Memory B cell (primary cell): ENCODE measurements around the gene BICC1.

Source experiments
- ATAC-seq: fragments of 150-1000 bp; cut with Tn5 transposase; 2 replicates; pipeline ENCODE4 v1.10.0; 2021; ENCODE audit warnings: low read depth, mild to moderate bottlenecking, moderate library complexity
- DNase-seq, 2 donors: peaks; one replicate each; pipeline ENCODE4 v3.0.0; 2022; ENCODE audit warnings: low spot score in 2 of 2
- H3K27ac Mint-ChIP-seq: one replicate; pipeline ENCODE4 v1.8.0; 2022; ENCODE audit warnings: mild to moderate bottlenecking, moderate library complexity, mixed read lengths
- H3K27me3 Mint-ChIP-seq: one replicate; pipeline ENCODE4 v1.8.0; 2022; ENCODE audit warnings: mixed read lengths
- H3K36me3 Mint-ChIP-seq: one replicate; pipeline ENCODE4 v1.8.0; 2022; ENCODE audit warnings: mild to moderate bottlenecking, mixed read lengths
- H3K4me1 Mint-ChIP-seq: one replicate; pipeline ENCODE4 v1.8.0; 2022; ENCODE audit warnings: mixed read lengths
- H3K4me3 Mint-ChIP-seq: one replicate; pipeline ENCODE4 v1.8.0; 2022; ENCODE audit warnings: mild to moderate bottlenecking, moderate library complexity, mixed read lengths
- H3K9me3 Mint-ChIP-seq: one replicate; pipeline ENCODE4 v1.8.0; 2022; ENCODE audit warnings: mixed read lengths

Gene BICC1

DNA sequence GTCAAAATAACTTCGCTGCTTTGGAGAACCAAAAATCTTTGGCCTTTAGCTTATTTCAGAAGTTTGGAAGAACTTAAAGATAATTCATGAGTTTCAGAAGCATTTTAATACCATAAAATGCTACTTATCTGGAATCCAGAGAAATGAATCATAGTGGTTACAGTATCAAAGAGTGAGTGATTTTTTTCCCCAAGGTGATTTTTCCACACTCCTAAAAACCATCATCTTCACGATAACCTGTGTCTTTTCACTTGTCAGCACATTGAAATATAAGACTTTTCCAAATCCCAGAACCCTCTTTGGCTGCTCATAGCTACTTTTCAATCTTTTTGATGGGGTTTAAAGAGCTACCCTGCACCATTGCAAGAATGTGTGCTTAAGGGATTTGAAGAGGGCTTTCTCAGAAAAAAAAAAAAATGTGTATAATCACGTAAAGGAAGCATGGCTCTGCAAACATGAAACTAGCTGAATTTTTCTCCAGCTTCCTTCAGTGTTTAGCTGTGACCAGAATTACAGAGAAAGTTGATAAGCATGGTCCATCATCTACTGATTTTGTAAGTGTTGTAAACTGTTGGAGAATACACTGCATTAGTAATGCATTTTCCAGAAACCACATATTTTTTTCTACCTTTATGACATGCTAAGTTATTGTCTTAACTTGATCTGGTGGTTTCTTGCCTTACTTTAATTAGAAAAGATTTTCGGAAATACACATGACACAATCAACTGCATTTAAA, 134.9 kb downstream of the BICC1 start:
- H3K4me3 Mint-ChIP-seq = no peak overlapping the region
- H3K4me1 Mint-ChIP-seq = no peaks in the 10 kb centered on the region
- ATAC-seq = no peak
- no peak overlapping the region for H3K27ac Mint-ChIP-seq
- H3K36me3 Mint-ChIP-seq = no peaks in the 10 kb centered on the region
- no peaks in the 10 kb centered on the region for H3K9me3 Mint-ChIP-seq
- no peaks in the 10 kb centered on the region for H3K27me3 Mint-ChIP-seq
- DNase-seq = no peak

DNA sequence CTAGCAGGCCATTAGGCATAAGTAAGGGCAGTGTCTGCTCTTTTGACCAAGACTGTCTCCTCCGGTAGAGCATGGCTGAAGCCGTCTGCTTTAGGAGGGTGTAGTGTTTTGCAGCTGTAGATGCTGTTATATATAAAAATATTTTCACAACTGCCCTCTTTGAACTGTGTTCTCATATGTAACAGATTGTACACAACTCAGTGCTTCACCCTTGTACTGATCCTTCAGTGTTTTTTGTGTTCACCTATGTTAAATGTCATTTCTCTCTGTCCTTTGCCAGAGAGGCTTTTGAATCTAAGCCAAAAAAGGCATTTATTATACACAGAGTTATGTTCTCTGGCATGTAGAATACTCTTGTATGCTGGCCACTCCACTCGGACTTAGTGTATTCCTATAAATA, 135.5 kb downstream of the BICC1 start:
- Mint-ChIP-seq H3K36me3 (no peaks in the 10 kb centered on the region), H3K27me3 (no peaks in the 10 kb centered on the region)
- no peak for ATAC-seq

DNA sequence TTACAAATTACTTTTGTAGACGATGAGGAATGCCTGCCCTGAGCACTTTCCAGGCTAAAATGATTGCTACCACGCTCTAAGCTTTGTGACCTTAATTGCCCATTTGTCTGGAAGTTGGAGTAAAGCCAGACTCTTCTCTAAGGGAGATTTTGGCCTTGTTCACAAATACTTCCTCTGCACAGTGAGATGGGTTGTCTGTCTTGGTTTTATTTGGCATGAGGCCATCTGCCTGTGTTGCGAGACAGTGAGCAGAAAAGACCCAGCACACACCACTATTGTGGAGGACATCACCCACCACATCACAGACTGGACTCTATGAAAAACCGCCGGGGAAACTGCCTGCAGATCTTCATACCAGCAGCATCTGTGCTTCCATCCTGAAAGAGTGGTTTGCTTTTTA, 138.4 kb downstream of the BICC1 start:
- H3K36me3 Mint-ChIP-seq = no peaks in the 10 kb centered on the region
- no peak overlapping the region for H3K27ac Mint-ChIP-seq
- no peaks in the 10 kb centered on the region for H3K27me3 Mint-ChIP-seq
- H3K9me3 Mint-ChIP-seq = no peaks in the 10 kb centered on the region
- DNase-seq (no peak), ATAC-seq (no peak)
- H3K4me1 Mint-ChIP-seq = no peaks in the 10 kb centered on the region
- no peak overlapping the region for H3K4me3 Mint-ChIP-seq

More for the DNA sequence above, 135.5 kb downstream of the BICC1 start:
- H3K4me1 Mint-ChIP-seq = no peaks in the 10 kb centered on the region
- H3K27ac Mint-ChIP-seq = no peak overlapping the region
- no peak for DNase-seq
- no peak overlapping the region for H3K4me3 Mint-ChIP-seq
- no peaks in the 10 kb centered on the region for H3K9me3 Mint-ChIP-seq

DNA sequence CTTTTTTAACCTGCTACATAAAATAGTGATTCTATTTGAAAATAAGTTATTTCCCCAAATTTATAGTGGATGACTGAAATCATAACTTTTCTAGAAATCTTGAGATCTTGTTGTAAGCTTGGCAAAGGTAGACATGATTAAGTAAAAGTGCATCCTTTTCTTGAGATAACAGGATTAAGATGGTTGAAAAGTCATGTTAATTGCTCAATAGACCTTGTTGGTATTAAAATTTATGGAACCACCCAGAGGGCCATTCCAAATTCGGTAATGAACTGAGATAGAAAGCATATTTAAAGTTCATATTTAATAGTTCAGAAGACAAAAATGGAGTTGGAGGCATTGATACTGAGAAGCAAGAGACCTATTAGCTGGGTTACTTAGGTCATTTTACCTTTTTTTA, 139.1 kb downstream of the BICC1 start:
- Mint-ChIP-seq H3K36me3 (no peaks in the 10 kb centered on the region), H3K27me3 (no peaks in the 10 kb centered on the region), H3K4me1 (no peaks in the 10 kb centered on the region), H3K9me3 (no peaks in the 10 kb centered on the region), H3K27ac (no peak overlapping the region), H3K4me3 (no peak overlapping the region)
- ATAC-seq (no peak), DNase-seq (no peak)

DNA sequence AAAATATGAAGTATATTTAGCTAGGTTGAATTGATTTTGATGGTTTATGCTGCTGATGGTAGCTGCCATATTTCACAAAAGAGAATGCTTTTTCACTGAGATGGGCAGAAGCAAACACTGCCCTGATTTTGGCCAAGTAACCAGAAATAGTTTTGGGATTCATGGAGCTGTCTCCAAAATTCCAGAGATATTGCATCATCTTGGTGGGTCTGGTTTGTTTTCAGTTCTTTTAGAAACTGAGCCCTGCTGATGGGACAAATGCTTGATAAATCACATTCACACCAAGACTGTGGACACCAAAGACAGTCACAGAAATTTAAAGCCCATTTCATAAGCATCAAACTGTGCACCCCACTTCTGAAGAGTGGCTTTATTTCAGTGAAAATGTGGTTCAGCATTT, 140.5 kb downstream of the BICC1 start:
- no peaks in the 10 kb centered on the region for H3K27me3 Mint-ChIP-seq
- DNase-seq = no peak
- no peak for ATAC-seq
- H3K4me3 Mint-ChIP-seq = no peak overlapping the region
- H3K9me3 Mint-ChIP-seq = no peaks in the 10 kb centered on the region
- H3K27ac Mint-ChIP-seq = no peak overlapping the region
- no peaks in the 10 kb centered on the region for H3K4me1 Mint-ChIP-seq
- H3K36me3 Mint-ChIP-seq = no peaks in the 10 kb centered on the region

DNA sequence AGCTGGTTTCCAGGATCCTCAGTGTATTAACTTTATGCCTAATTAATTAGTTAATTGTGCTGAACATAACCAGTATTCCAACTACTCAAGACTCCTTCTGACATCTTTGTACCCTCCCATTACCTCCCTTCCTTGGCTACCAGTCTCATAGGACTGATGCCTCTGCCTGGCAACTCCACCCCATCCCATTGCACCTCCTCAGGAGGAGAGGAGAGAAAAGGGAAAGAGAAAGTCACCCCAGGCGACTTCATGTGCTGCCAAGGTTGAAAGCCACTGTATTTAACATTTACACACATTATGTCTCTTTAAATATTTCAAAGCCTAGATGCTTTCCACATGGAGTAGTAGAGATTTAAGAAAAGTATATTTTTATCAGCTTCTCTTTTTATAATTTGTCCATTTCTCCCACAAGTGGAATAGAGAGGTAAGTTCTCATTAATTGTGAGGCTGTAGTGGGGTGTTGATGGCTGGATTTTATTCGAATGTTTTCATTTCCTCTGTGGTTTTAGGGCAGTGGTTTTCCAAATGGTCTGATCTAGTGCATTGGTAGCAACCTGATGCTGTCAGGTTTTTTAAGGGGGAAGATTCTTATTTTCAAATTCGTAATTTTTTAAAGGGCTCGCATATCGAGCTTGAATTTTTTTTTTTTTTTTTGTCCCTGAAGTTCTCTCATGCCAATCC, 148.0 kb downstream of the BICC1 start:
- Mint-ChIP-seq H3K36me3 (no peaks in the 10 kb centered on the region), H3K4me1 (no peaks in the 10 kb centered on the region), H3K27me3 (no peaks in the 10 kb centered on the region), H3K4me3 (no peak overlapping the region), H3K9me3 (peaks cover 11% of the 10 kb centered on the region), H3K27ac (no peak overlapping the region)
- ATAC-seq = no peak
- DNase-seq = no peak

DNA sequence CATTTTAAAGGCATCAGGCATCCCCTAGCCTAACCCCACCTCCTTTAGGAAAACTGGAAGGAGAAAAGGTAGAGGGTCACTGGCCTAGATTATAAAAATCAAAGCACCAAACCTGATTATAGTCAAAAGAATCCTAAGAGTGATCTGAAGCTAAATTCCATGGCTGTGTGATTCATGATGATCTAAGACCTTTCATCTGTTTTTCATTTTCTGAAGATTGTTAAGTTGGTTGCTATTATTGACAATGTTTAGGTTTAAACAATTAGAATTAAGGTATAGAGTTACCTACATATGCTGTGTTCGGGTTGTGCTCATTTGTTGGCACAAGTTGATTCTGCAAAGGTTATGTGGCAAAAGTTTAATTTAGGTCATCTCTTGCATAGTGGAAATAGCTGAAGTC, 148.7 kb downstream of the BICC1 start:
- no peaks in the 10 kb centered on the region for H3K36me3 Mint-ChIP-seq
- no peaks in the 10 kb centered on the region for H3K4me1 Mint-ChIP-seq
- H3K27me3 Mint-ChIP-seq = no peaks in the 10 kb centered on the region
- H3K27ac Mint-ChIP-seq = no peak overlapping the region
- H3K9me3 Mint-ChIP-seq = peaks cover 11% of the 10 kb centered on the region
- DNase-seq (no peak), ATAC-seq (no peak)
- no peak overlapping the region for H3K4me3 Mint-ChIP-seq

DNA sequence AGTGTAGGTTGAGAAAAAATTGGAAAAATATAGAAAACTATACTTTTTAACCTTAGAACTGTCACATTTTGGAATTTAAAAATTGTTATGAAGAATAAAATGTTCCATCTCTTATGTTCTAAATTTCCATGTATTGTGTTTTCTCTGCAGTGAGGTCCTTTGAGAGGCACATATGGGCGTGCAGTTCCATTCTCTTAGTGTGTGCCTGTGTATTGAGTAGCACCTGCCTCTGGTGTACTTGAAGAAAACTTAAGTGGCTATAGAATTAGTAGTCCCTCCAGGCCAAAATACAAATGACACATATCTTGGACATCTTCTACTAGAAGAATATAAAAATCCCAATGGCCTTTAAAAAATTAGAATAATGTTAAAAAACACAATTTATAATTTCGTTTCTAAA, 149.2 kb downstream of the BICC1 start:
- Mint-ChIP-seq H3K9me3 (peaks cover 11% of the 10 kb centered on the region), H3K36me3 (no peaks in the 10 kb centered on the region), H3K27me3 (no peaks in the 10 kb centered on the region), H3K4me1 (no peaks in the 10 kb centered on the region), H3K27ac (no peak overlapping the region), H3K4me3 (no peak overlapping the region)
- ATAC-seq = no peak
- no peak for DNase-seq

DNA sequence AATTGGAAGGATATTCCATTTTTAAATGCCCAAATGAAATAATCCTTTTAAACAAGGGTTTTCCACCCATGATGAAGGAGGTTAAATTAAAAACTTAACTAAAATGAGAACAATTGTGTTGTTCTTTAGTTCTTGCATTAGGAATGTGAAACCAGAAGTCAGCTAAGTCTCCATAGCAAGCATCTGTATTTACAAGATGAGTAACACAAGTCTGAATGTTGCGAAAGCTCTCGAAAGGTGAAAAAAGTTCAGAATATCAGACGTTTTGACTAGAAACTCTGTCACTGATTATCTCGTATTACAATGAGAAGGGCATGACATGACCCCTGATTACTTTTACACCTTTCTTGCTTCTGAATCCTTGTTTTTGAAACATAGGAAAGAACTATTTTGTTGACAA, 149.6 kb downstream of the BICC1 start:
- Mint-ChIP-seq H3K36me3 (no peaks in the 10 kb centered on the region), H3K4me3 (no peak overlapping the region), H3K4me1 (no peaks in the 10 kb centered on the region), H3K9me3 (peaks cover 11% of the 10 kb centered on the region), H3K27me3 (no peaks in the 10 kb centered on the region), H3K27ac (no peak overlapping the region)
- no peak for ATAC-seq
- DNase-seq = no peak

DNA sequence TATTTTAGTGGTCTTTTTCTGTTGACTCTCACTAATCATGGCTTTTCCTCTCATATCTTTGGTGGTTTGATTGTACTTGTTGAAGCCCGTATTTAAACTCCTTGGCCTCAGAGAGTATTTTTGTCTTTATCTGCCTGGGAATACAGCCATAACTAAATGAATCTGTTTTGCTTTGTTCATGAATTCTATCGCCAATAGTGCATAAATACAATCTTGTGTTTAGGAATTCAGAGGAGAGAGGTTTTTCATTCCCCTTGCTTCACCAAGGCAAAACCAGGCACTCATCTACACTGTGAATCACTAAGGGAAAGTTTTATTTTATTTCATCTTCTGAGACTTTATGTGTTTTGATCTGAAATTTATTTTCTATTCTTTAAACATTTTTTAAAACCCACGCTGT, 152.7 kb downstream of the BICC1 start:
- Mint-ChIP-seq H3K36me3 (no peaks in the 10 kb centered on the region), H3K27me3 (no peaks in the 10 kb centered on the region), H3K9me3 (peaks cover 11% of the 10 kb centered on the region), H3K27ac (no peak overlapping the region), H3K4me3 (no peak overlapping the region), H3K4me1 (no peaks in the 10 kb centered on the region)
- ATAC-seq (no peak), DNase-seq (no peak)

DNA sequence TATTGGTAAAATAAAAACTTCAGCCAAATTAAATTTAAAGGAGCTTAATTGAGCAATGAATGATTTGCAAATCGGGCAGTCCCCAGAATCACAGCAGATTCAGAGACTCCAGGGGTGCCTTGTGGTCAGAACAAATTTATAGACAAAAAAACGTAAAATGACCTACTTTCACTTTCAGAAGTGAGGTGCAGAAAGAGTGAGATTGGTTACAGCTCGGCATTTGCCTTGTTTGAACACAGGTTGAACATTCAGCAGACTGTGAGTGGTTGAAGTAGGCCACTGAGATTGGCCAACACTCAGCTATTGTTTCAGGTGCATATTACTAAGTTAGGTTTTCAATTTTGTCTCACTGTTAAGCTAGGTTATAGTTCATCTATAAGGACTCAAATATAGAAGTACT, 153.4 kb downstream of the BICC1 start:
- ATAC-seq = no peak
- Mint-ChIP-seq H3K27me3 (no peaks in the 10 kb centered on the region), H3K4me1 (no peaks in the 10 kb centered on the region), H3K36me3 (no peaks in the 10 kb centered on the region), H3K4me3 (no peak overlapping the region), H3K9me3 (peaks cover 11% of the 10 kb centered on the region), H3K27ac (no peak overlapping the region)
- DNase-seq = no peak

DNA sequence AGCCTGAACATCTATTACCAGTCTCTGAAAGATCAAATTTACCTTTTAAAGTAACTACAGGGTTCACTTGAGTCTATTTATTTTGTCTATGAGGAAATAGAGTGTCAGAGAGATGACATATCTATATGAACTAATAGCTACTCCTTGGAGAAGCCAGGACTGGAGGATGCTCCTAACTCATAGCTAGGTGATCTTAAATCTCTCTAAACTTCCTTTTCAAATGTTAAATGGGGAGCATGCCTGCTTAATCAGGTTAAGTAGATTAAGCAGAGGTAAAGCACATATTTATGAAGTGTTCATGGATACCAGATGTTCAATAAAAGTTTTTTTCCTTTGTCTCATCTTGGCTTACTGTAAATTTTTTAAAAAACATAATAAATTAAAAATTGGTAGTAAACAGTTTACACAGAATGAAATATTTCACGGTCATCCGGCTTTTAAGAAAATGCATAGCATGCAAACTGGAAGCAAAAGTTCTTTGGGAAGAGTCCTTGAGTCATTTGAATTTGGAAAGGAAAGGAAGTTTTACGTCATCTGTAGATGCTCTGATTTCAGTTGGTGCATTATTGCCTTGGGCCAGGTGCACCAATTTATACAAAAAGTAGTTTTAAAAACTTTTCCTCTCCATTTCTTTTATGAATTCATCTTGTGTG, 155.1 kb downstream of the BICC1 start:
- Mint-ChIP-seq H3K9me3 (peaks cover 11% of the 10 kb centered on the region), H3K27ac (no peak overlapping the region), H3K36me3 (no peaks in the 10 kb centered on the region), H3K4me1 (no peaks in the 10 kb centered on the region), H3K27me3 (no peaks in the 10 kb centered on the region), H3K4me3 (no peak overlapping the region)
- DNase-seq (no peak), ATAC-seq (no peak)

DNA sequence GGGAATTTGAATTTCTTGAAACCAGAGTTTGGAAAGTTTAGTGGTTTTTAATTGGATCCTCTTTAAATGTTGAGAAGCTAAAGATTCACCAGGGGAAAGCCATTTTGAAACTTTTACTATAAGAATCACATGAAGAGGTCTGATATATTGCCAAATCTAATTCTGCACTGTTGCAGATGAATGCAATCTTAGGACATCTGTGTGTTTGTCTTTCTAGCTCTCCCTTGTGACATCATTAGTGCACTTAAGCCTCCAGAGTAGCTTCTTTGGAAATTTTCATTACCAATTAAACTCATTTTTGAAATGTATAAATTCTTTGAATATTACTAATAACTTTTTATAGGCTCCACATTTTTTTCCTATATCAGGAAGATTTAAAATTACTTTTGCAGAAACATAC, 160.2 kb downstream of the BICC1 start:
- H3K9me3 Mint-ChIP-seq = peaks cover 3% of the 10 kb centered on the region
- no peaks in the 10 kb centered on the region for H3K36me3 Mint-ChIP-seq
- no peak overlapping the region for H3K4me3 Mint-ChIP-seq
- ATAC-seq (no peak), DNase-seq (no peak)
- H3K27me3 Mint-ChIP-seq = peaks cover 3% of the 10 kb centered on the region
- H3K4me1 Mint-ChIP-seq = no peaks in the 10 kb centered on the region
- no peak overlapping the region for H3K27ac Mint-ChIP-seq

DNA sequence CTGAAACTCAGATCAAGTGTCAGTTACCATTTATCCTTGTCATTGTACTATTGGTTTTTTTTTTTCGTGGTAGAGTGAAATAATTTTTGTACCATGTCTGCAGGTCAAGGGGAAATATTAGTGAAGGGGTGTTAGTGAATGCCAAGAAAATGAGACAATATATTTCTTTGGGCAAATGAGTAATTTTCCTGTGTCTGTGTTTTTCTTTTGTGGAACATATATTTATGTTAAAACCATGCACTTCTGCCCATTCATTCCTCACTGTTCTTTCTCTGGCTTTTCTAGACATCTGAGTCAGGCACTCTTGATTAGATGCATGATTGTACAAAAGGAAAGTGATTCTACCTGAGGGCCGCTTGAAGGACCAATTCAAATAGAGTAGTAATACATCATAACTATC, 161.6 kb downstream of the BICC1 start:
- no peak overlapping the region for H3K4me3 Mint-ChIP-seq
- no peaks in the 10 kb centered on the region for H3K36me3 Mint-ChIP-seq
- H3K27ac Mint-ChIP-seq = no peak overlapping the region
- peaks cover 3% of the 10 kb centered on the region for H3K27me3 Mint-ChIP-seq
- H3K9me3 Mint-ChIP-seq = peaks cover 7% of the 10 kb centered on the region
- ATAC-seq = no peak
- DNase-seq = no peak
- no peaks in the 10 kb centered on the region for H3K4me1 Mint-ChIP-seq
